Testis (tissue), 3 donors: ENCODE results near the gene FKBP7. TPM values are rescaled to one million over a fixed set of nuclear protein-coding genes. Genes with fewer than 3 reads are reported as not detected.
"Not testable (repeated sequence)": the region's sequence is repeated elsewhere in the genome, so short reads cannot be mapped to it uniquely, and the experiment has no call there.

ENCODE experiments used
- DNase-seq: peaks from one replicate; pipeline ENCODE4 v3.0.0-alpha.2; 2019
- H3K27ac ChIP-seq, 2 donors: fragments of 200-600 bp; sonication (generic); one replicate each; pipeline ENCODE4 v1.5.1; 2019
- H3K27me3 ChIP-seq: fragments of 200-600 bp; sonication (generic); one replicate; pipeline ENCODE4 v1.5.1; 2019
- H3K36me3 ChIP-seq: fragments of 200-600 bp; sonication (generic); one replicate; pipeline ENCODE4 v1.5.1; 2017; ENCODE audit warnings: low read depth; ENCODE audit errors: missing control alignments
- H3K4me1 ChIP-seq: fragments of 200-600 bp; sonication (generic); one replicate; pipeline ENCODE4 v1.5.1; 2019
- H3K4me3 ChIP-seq, 2 donors: fragments of 200-600 bp; sonication (generic); one replicate each; pipeline ENCODE4 v1.5.1; 2017 to 2019
- H3K9me3 ChIP-seq: fragments of 200-600 bp; sonication (generic); one replicate; pipeline ENCODE4 v1.5.1; 2017
- CTCF ChIP-seq, 3 experiments: fragments of 450-650 bp in 2 of 3; fragments of 200-600 bp in 1 of 3; sonication (generic) in 1 of 3; IDR thresholded peaks; one replicate each; pipeline ENCODE4 v1.5.1; 2016 to 2019; ENCODE audit warnings: antibody characterized with exemption in 3 of 3, mild to moderate bottlenecking in 2 of 3, moderate library complexity in 1 of 3
- POLR2A ChIP-seq: fragments of 450-650 bp; IDR thresholded peaks from one replicate; pipeline ENCODE4 v1.6.1; 2017; ENCODE audit warnings: antibody characterized with exemption, mild to moderate bottlenecking, moderate library complexity
- WGBS, 2 donors: methylation state at CpG; one replicate each; pipeline ENCODE4 v1.1.5; 2018; 5-methylcytosine and 5-hydroxymethylcytosine counted together
- intact Hi-C: fragments of 100-400 bp; cut with DNase I; formaldehyde crosslinking; loops from one replicate; pipeline ENCODE4 v1.15.1; 2023; ENCODE audit warnings: low total_unique reads
- polyA plus RNA-seq: library from polyadenylated mRNA; stranded (reverse); fragments of 350-450 nt; fragmentation: Illumina TruSeq; extraction: RNeasy Lipid Tissue Mini Kit (QIAGEN cat#74804); gene quantifications from one replicate; pipeline ENCODE4 v1.2.3, GENCODE V29; 2014; ENCODE audit warnings: low read depth, low replicate concordance; ENCODE audit not compliant: insufficient read depth
- total RNA-seq, 2 donors: library from RNA; depleted of rRNA; stranded (reverse); fragments of >200 nt; gene quantifications; one replicate each; pipeline ENCODE4 v1.2.3, GENCODE V29; 2016

Gene FKBP7
- total and polyA plus RNA-seq, 3 donors from 2014 or later = 10.1 to 27.4 (median 25.6) TPM

- H3K27me3 ChIP-seq = no peaks in the 10 kb centered on the region
- WGBS, 2 donors = 94 to 97% methylated on average over 3 of the region's 3 CpGs
- H3K4me1 ChIP-seq = no peaks in the 10 kb centered on the region
- no peaks in the 10 kb centered on the region for H3K36me3 ChIP-seq
- H3K4me3 ChIP-seq = no peak overlapping the region
- H3K9me3 ChIP-seq = no peaks in the 10 kb centered on the region
- no peak for DNase-seq
- H3K27ac ChIP-seq = no peak overlapping the region
- intact Hi-C loops = no loop called here
- TF ChIP-seq CTCF (IDR thresholded peaks at IDR 0.05) (no peak), POLR2A (no peak)
Measured at GRCh38 chr2:178426388-178426787, 52.0 kb downstream of the FKBP7 start.

- H3K4me1 ChIP-seq = no peaks in the 10 kb centered on the region
- H3K4me3 ChIP-seq = no peak overlapping the region
- H3K9me3 ChIP-seq = no peaks in the 10 kb centered on the region
- no peaks in the 10 kb centered on the region for H3K36me3 ChIP-seq
- no peak for DNase-seq
- no peak overlapping the region for H3K27ac ChIP-seq
- no peaks in the 10 kb centered on the region for H3K27me3 ChIP-seq
- TF ChIP-seq POLR2A (no peak), CTCF (IDR thresholded peaks at IDR 0.05) (no peak)
- intact Hi-C loops = no loop called here
- WGBS, 2 donors = 93 to 98% methylated on average over 4 of the region's 4 CpGs
Measured at GRCh38 chr2:178425255-178425827, 53.1 kb downstream of the FKBP7 start.

- H3K27me3 ChIP-seq, H3K36me3 ChIP-seq: not testable (repeated sequence)
- 91% methylated on average over 5 of the region's 5 CpGs for WGBS, 2 donors
Measured at GRCh38 chr2:178423746-178424145, 54.7 kb downstream of the FKBP7 start.

GRCh38 chr2:178422097-178422496 lies 56.3 kb downstream of the FKBP7 start:
- WGBS, 2 donors = 90 to 94% methylated on average over 3 of the region's 3 CpGs

More at GRCh38 chr2:178423746-178424145, 54.7 kb downstream of the FKBP7 start:
- H3K4me3 ChIP-seq, H3K27ac ChIP-seq, H3K4me1 ChIP-seq, DNase-seq, H3K9me3 ChIP-seq, intact Hi-C loops: not testable (repeated sequence)

GRCh38 chr2:178420463-178420999 lies 57.9 kb downstream of the FKBP7 start:
- 47 to 54% methylated on average over 1 of the region's 1 CpG for WGBS, 2 donors
- intact Hi-C loops = no loop called here

More at GRCh38 chr2:178422097-178422496, 56.3 kb downstream of the FKBP7 start:
- TF ChIP-seq POLR2A (no peak), CTCF (IDR thresholded peaks at IDR 0.05) (no peak)
- Histone ChIP-seq H3K36me3 (no peaks in the 10 kb centered on the region), H3K9me3 (no peaks in the 10 kb centered on the region), H3K4me3 (no peak overlapping the region), H3K27me3 (no peaks in the 10 kb centered on the region), H3K4me1 (no peaks in the 10 kb centered on the region), H3K27ac (no peak overlapping the region)
- no peak for DNase-seq
- intact Hi-C loops = no loop called here

More at GRCh38 chr2:178420463-178420999, 57.9 kb downstream of the FKBP7 start:
- H3K9me3 ChIP-seq = no peaks in the 10 kb centered on the region
- H3K4me1 ChIP-seq = no peaks in the 10 kb centered on the region
- no peaks in the 10 kb centered on the region for H3K36me3 ChIP-seq
- TF ChIP-seq POLR2A (no peak), CTCF (IDR thresholded peaks at IDR 0.05) (no peak)
- H3K4me3 ChIP-seq = no peak overlapping the region
- DNase-seq = no peak
- H3K27me3 ChIP-seq = no peaks in the 10 kb centered on the region
- no peak overlapping the region for H3K27ac ChIP-seq
